Measurements from ENCODE around the gene FKRP.

Gene FKRP

GRCh38 chr19:46719629-46720502 is 26.0 kb upstream of the FKRP start:
- no peak for DNase-seq (ENCODE audit: low read depth in 3 of 3)

- no peak for DNase-seq (ENCODE audit: low read depth in 3 of 3)
Measured at GRCh38 chr19:46720503-46721239, 25.2 kb upstream of the FKRP start.

DNA sequence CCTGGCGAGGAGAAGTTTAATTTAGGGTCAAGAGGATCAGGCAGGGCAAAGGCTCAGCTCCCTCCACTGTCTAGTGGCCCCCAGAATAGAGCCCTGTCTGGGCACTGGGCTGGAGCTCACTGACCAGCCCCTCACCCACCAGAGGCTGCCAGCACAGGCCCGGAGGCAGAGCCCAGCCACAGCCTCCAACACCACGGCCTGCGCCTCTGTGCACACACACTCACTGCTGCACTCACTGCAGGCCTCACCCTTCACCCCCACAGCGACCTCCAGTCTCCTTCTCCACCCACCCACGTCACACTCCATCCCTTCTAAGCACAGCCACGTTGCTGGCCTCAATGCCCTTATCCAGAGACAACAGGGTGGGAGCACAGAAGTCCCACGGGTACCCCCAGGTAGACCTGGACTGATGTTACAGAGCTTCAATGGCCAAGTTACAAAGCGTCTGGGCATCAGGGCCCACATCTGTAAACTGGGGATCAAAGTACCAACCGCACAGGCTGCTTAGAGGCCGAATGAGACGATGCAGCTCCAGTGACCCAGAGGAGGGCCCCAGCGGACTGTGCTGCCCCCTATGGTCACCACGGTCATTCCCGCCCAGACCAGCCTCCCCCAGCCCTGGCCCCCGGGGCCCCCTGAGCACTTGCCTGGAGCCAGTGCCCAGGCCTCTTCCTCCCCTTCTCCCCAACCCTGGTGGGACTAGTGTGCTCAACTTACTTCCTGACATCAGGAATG is 24.4 kb upstream of the FKRP start:
- no peak for DNase-seq (ENCODE audit: low read depth in 3 of 3)

DNA sequence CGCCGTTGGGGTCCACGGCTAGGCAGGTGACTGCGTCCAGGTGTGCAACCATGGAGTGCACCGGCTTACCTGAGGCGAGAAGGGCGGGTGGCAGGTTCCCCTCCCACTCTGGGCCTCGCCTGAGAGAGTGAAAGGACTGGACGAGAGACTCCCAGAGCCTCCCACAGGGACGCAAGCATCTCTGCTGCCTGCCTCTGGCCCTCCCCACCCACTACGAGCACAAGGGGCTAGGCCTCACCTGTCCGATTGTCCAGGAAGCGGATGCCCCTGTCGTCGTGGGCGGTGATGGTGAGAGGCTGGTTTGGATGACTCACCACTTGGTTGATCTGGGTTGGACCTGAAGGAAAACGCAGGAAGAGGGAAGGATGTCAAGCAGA is 23.9 kb upstream of the FKRP start:
- no peak for DNase-seq (ENCODE audit: low read depth in 3 of 3)

GRCh38 chr19:46722421-46723022 is 23.3 kb upstream of the FKRP start:
- DNase-seq (ENCODE audit: low read depth in 3 of 3): no peak

DNA sequence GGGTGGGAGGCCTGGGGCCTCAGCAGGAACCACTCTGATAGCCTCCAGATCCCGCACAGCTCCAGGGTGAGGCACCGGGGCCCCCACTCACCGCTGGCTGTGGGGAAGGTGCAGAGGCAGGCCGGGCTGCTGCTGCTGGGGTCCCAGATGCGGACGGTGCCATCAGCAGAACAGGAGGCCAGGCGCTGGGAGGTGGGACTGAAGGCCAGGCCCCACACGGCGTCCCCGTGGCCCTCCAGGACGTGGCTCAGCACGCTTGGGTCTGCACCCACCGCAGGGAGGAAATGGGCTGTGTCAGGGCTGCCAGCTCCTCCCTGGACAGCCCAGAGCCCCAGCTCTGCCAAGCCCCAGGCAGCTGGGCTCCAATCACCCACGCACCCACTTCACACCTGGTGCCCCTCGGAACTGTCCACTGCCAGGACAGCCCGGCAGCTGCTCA is 22.8 kb upstream of the FKRP start:
- DNase-seq (ENCODE audit: low read depth in 3 of 3): no peak

GRCh38 chr19:46723471-46723870 is 22.4 kb upstream of the FKRP start:
- no peak for DNase-seq (ENCODE audit: low read depth in 3 of 3)

- DNase-seq (ENCODE audit: low read depth in 3 of 3): no peak
Measured at GRCh38 chr19:46724468-46724867, 21.4 kb upstream of the FKRP start.

DNA sequence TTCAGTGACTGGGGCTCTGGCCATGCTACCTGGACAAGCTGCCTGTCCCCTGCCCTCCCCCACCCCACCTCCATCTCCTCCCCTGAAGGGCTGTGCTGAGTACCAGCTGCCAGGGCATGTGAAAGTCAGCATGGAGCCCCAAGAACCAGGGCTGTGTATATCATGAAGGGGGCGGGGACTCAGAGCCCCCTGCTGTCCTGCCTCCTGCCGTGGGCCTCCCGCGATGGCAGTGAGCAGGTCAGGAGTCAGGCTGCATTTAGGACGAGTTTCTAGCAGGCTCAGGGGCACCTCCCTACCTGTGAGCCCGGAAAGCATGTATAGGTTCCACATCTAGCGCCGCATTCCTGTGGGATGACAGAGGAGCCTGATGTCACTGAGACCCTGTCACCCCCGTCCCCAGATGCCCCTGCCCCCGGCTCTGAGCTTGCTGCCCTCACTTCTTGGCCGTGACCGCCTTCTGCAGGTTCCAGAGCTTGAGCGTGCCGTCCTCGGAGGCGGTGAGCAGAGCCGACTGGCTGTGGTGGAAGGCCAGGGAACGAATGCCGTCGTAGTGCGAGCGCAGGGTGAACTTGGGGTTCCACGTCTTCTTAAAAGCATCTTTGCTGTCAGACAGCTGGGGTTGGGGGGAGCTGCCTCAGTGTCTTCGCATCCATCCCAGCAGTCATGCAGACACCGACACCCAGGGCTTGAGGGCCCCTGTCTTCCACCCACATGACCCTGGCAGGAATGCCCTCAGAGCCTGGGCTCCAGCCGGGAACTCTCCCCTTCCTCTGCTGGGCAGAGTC is 20.6 kb upstream of the FKRP start:
- no peak for DNase-seq (ENCODE audit: low read depth in 3 of 3)

GRCh38 chr19:46725859-46726393 is 19.9 kb upstream of the FKRP start:
- DNase-seq (ENCODE audit: low read depth in 3 of 3): no peak

- DNase-seq (ENCODE audit: low read depth in 3 of 3): no peak
Measured at GRCh38 chr19:46726551-46726950, 19.3 kb upstream of the FKRP start.

- DNase-seq (ENCODE audit: low read depth in 3 of 3): no peak
Measured at GRCh38 chr19:46726971-46727501, 18.8 kb upstream of the FKRP start.

GRCh38 chr19:46727757-46728156 is 18.1 kb upstream of the FKRP start:
- DNase-seq (ENCODE audit: low read depth in 3 of 3): no peak

DNA sequence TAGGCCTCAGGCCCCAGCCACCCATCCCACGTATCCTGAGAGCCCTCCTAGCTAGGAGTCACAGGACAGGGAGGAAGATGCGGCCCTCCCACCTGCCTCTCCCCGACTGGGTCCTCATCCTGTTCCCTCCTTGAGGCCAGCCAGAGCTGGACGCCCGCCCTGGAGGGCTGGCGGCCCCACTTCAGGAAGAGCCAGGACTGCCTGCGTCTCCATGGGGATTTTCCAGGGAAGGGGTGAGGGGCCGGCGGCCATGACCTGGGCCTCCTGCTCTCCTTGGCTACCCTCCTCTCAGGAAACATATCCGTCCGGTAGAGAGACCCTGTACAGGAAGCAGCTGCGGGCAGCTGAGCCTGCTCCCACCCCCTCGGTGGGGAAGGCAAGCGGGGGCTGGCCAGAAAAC is 17.6 kb upstream of the FKRP start:
- DNase-seq (ENCODE audit: low read depth in 3 of 3): no peak

GRCh38 chr19:46728693-46729339 is 17.0 kb upstream of the FKRP start:
- peak; percentile 54 to 73 (median 71) for DNase-seq (ENCODE audit: low read depth in 3 of 3)

GRCh38 chr19:46729696-46730095 is 16.2 kb upstream of the FKRP start:
- DNase-seq (ENCODE audit: low read depth in 3 of 3): no peak

- DNase-seq (ENCODE audit: low read depth in 3 of 3): no peak
Measured at GRCh38 chr19:46730187-46730586, 15.7 kb upstream of the FKRP start.

- no peak for DNase-seq (ENCODE audit: low read depth in 3 of 3)
Measured at GRCh38 chr19:46730595-46730994, 15.3 kb upstream of the FKRP start.

- DNase-seq (ENCODE audit: low read depth in 3 of 3): no peak
Measured at GRCh38 chr19:46731007-46731501, 14.8 kb upstream of the FKRP start.

GRCh38 chr19:46731584-46731983 is 14.3 kb upstream of the FKRP start:
- no peak for DNase-seq (ENCODE audit: low read depth in 3 of 3)

Measured in stimulated activated CD4-positive, alpha-beta T cell treated with anti-CD3 and anti-CD28 coated beads, TNF-alpha, amount 100 ng/mL, for 48 hours (primary cell).